Stimulated activated CD8-positive, alpha-beta memory T cell treated with anti-CD3 and anti-CD28 coated beads, Interleukin-7, amount 100 ng/mL, for 48 hours (primary cell): Measurements from ENCODE around the gene PCSK9.

Experiments used
- DNase-seq, 2 donors: peaks; one replicate each; pipeline ENCODE4 v3.0.0-alpha.2; 2020; ENCODE audit warnings: low read depth in 1 of 2; ENCODE audit errors: extremely low read depth in 1 of 2

PCSK9 gene

GRCh38 chr1:55039342-55040082 is at the start of gene PCSK9:
TSS of gene PCSK9 (plus strand) at chr1:55039548. CDS start at chr1:55039838, 290 bp downstream.
- no peak for DNase-seq

- no peak for DNase-seq
These were observed 49.2 kb upstream of the PCSK9 start for GRCh38 chr1:54989968-54990810.

- DNase-seq, result no peak
These were observed 48.4 kb upstream of the PCSK9 start for GRCh38 chr1:54990916-54991315.

- no peak for DNase-seq
These were observed 47.4 kb upstream of the PCSK9 start for GRCh38 chr1:54991939-54992338.

- DNase-seq, result no peak
These were observed 46.2 kb upstream of the PCSK9 start for GRCh38 chr1:54993140-54993539.

GRCh38 chr1:54994355-54994990 is 44.9 kb upstream of the PCSK9 start:
- no peak for DNase-seq

- DNase-seq, result no peak
These were observed 44.2 kb upstream of the PCSK9 start for GRCh38 chr1:54995013-54995760.

- peak in 1 of 2 donors; percentile 32 for DNase-seq
These were observed 43.5 kb upstream of the PCSK9 start for GRCh38 chr1:54995835-54996234.

- DNase-seq, result peak; percentile 65 to 68
These were observed 42.9 kb upstream of the PCSK9 start for GRCh38 chr1:54996359-54996868.

- no peak for DNase-seq
These were observed 42.3 kb upstream of the PCSK9 start for GRCh38 chr1:54996869-54997710.

- DNase-seq, result no peak
These were observed 41.7 kb upstream of the PCSK9 start for GRCh38 chr1:54997711-54997986.

- no peak for DNase-seq
These were observed 41.2 kb upstream of the PCSK9 start for GRCh38 chr1:54998100-54998499.

- DNase-seq, result no peak
These were observed 40.7 kb upstream of the PCSK9 start, which contains the start of gene BSND for GRCh38 chr1:54998677-54999076. TSS of gene BSND (plus strand) at chr1:54998933. CDS start at chr1:54999187, 254 bp downstream.

- no peak for DNase-seq
These were observed 39.0 kb upstream of the PCSK9 start for GRCh38 chr1:55000110-55001085.

- no peak for DNase-seq
These were observed 38.0 kb upstream of the PCSK9 start for GRCh38 chr1:55001311-55001710.

GRCh38 chr1:55002686-55003085 is 36.7 kb upstream of the PCSK9 start:
- no peak for DNase-seq

- no peak for DNase-seq
These were observed 33.8 kb upstream of the PCSK9 start for GRCh38 chr1:55005351-55006140.

GRCh38 chr1:55006931-55007330 is 32.4 kb upstream of the PCSK9 start:
- DNase-seq, result no peak
